Measurements from ENCODE around the gene KIF1A. TPM values are rescaled to one million over a fixed set of nuclear protein-coding genes. Genes with fewer than 3 reads are reported as not detected.

KIF1A gene
- total RNA-seq, 1 donor, result not detected

DNA sequence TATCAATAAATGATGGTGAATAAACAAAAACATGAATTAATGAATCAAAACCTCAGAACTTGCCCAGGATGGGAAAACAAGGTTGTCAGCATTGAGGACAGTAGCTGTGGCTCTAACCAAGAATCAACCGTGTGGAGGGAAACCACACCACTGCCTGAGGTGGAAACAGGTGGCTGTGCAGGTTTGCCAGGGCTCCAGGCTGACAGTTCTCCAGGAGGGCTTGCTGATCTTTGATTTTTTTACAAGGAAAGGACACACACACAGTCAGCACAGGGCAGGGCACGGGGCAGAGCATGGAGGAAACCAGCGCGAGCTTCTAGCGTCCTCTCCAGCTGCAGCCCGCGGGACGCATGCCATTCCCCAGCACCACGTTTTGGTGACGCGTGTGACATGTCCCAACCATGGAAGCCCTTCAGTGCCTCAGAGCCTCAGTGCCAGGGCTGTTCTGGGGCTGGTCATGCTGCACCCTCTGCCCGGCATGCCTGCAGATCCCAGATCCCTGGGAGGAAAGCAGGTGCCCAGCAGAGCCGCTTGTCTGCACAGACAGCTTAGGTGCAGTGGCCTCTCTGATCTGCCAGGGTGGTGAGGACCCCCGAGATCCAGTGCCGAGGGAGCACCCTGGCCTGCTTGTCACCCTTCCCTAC lies 32.8 kb upstream of the KIF1A start:
- no peak overlapping the region for H3K4me3 ChIP-seq (ENCODE audit: low read depth, low read length)
- TF ChIP-seq, protein P1, sequence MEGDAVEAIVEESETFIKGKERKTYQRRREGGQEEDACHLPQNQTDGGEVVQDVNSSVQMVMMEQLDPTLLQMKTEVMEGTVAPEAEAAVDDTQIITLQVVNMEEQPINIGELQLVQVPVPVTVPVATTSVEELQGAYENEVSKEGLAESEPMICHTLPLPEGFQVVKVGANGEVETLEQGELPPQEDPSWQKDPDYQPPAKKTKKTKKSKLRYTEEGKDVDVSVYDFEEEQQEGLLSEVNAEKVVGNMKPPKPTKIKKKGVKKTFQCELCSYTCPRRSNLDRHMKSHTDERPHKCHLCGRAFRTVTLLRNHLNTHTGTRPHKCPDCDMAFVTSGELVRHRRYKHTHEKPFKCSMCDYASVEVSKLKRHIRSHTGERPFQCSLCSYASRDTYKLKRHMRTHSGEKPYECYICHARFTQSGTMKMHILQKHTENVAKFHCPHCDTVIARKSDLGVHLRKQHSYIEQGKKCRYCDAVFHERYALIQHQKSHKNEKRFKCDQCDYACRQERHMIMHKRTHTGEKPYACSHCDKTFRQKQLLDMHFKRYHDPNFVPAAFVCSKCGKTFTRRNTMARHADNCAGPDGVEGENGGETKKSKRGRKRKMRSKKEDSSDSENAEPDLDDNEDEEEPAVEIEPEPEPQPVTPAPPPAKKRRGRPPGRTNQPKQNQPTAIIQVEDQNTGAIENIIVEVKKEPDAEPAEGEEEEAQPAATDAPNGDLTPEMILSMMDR (IDR thresholded peaks at IDR 0.05; ENCODE audit: insufficient read depth, low read depth, low read length), result no peak
- DNase-seq (ENCODE audit: low read depth), result no peak

DNA sequence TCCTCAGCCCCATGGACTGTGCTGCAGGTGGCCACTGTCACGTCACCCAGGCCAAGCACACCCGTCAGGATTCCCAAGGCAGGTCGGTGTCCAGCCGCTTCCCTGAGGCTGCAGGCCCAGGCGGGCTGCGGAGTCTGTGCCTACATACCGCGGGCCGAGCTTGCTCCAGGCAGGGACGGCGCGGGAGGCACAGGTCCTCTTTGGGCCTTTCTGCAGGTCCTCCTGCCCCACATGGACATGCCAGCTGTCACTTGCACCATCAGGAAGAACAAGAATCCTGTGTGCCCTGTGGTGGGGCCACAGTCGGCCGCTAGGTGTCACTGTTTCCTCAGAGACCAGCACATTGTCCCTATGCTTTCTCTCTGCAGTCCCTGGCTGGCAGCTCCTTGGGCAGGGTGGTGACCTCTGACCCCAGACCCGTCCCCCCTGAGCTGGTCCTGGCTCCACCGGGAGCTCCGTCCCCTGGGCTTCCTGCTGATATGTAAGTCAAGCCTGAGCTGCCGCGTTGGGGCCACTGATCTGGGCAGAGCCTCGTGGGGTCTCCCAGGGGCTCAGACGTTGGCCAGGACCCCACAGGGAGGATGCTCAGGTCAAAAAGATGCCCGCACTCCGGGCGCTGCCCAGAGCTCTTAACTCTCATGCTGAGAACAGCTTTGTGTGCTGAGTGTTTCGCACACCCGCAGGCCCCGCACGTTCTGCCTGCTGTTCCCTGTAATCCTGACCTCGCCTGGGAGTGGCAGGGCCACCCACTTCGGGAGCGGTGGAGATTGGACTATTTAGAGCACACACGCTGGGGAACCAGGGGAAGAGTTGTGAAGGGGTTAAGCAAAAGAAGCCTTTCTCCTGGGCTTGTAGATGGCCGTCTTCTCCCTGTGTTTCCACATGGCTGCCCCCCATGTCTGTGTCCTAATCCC lies 31.3 kb upstream of the KIF1A start:
- H3K4me3 ChIP-seq (ENCODE audit: low read depth, low read length), result no peak overlapping the region
- DNase-seq (ENCODE audit: low read depth), result peak; percentile 74
- TF ChIP-seq, protein P1 (IDR thresholded peaks at IDR 0.05; ENCODE audit: insufficient read depth, low read depth, low read length), result peak; percentile 97

DNA sequence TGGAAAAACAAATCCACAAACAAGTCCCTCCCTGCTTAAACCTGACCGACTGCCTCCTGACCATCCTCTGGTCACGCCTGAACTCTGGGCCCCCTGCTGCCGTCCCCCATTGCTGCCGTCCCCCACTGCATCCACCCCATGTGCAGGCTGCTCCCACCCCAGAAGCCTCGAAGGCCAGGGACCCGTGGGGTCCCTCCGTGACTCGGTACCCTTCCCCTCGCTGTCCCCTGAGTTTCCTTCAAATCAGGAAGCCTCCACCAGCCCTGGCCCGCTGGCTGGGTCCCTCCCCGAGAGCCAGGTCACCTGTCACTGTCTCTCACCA lies 30.7 kb upstream of the KIF1A start:
- no peak for DNase-seq (ENCODE audit: low read depth)
- H3K4me3 ChIP-seq (ENCODE audit: low read depth, low read length), result no peak overlapping the region
- TF ChIP-seq, protein P1 (IDR thresholded peaks at IDR 0.05; ENCODE audit: insufficient read depth, low read depth, low read length), result no peak

DNA sequence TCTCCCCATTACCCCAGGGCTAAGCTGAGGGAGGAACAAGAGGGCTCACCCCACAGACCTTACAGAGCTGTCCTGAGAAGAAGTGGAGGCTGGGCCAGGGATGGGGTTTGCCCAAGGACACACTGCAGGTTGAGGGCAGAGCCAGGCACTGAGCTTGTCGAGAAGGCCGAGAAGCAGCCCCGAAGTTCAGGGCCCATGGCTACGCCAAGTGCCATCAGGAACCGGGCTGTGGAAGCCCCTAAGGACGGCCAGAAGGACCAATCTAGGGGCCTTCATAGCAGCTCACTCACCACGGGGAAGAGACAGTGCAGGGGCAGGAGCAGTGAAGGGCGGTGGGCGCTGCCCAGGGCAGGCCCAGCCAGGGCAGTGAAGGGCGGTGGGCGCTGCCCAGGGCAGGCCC lies 30.0 kb upstream of the KIF1A start:
- H3K4me3 ChIP-seq (ENCODE audit: low read depth, low read length), result no peak overlapping the region
- TF ChIP-seq, protein P1 (IDR thresholded peaks at IDR 0.05; ENCODE audit: insufficient read depth, low read depth, low read length), result no peak
- no peak for DNase-seq (ENCODE audit: low read depth)

DNA sequence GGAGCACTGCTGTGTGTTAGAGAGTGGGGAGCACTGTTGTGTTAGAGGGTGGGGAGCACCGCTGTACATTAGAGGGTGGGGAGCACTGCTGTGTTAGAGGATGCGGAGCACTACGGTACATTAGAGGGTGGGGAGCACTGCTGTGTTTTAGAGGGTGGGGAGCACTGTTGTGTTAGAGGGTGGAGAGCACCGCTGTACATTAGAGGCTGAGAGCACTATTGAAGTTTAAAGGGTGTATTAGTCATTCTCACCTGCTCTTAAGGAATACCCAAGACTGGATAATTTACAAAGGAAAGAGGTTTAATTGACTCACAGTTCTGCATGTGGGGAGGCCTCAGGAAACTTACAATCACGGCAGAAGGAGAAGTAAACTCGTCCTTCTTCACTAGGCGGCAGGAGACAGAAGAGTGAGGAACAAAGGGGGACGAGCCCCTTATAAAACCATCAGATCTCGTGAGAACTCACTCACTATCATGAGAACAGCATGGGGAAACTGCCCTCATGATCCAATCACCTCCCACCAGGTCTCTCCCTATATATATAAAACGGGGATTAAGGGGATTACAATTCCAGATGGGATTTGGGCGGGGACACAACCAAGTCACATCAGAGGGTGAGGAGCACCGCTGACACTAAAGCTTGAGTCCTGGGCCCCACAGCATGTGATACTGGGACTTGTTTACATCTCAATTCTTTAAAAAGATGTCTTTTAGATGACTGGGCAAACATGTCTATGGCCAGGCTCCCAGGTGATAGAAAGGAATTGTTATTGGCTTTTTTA lies 29.1 kb upstream of the KIF1A start:
- no peak overlapping the region for H3K4me3 ChIP-seq (ENCODE audit: low read depth, low read length)
- no peak for DNase-seq (ENCODE audit: low read depth)
- TF ChIP-seq, protein P1 (IDR thresholded peaks at IDR 0.05; ENCODE audit: insufficient read depth, low read depth, low read length), result no peak

DNA sequence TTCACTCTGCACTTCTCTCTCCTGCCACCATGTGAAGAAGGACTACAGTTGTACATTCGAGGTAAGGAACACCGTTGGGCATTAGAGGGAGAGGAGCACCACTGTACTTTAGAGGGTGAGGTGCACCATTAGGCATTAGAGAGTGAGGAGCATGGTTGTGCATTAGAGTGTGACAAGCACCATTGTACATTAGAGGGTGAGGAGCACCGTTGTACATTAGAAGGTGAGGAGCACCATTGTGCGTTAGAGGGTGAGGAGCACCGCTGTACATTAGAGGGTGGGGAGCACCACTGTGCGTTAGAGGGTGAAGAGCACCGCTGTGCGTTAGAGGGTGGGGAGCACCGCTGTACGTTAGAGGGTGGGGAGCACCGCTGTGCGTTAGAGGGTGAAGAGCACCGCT lies 27.8 kb upstream of the KIF1A start:
- H3K4me3 ChIP-seq (ENCODE audit: low read depth, low read length), result no peak overlapping the region
- DNase-seq (ENCODE audit: low read depth), result no peak
- TF ChIP-seq, protein P1 (IDR thresholded peaks at IDR 0.05; ENCODE audit: insufficient read depth, low read depth, low read length), result no peak
